Measurements from ENCODE around the gene HECTD2. TPM values are rescaled to one million over a fixed set of nuclear protein-coding genes. Genes with fewer than 3 reads are reported as not detected.

The HECTD2 gene
- total and polyA plus RNA-seq, 9 of the 15 experiments (the other 6 are each of a cell fraction or from before 2014, with no cell fraction given), result 1.3 to 5.9 (median 3.9) TPM

DNA sequence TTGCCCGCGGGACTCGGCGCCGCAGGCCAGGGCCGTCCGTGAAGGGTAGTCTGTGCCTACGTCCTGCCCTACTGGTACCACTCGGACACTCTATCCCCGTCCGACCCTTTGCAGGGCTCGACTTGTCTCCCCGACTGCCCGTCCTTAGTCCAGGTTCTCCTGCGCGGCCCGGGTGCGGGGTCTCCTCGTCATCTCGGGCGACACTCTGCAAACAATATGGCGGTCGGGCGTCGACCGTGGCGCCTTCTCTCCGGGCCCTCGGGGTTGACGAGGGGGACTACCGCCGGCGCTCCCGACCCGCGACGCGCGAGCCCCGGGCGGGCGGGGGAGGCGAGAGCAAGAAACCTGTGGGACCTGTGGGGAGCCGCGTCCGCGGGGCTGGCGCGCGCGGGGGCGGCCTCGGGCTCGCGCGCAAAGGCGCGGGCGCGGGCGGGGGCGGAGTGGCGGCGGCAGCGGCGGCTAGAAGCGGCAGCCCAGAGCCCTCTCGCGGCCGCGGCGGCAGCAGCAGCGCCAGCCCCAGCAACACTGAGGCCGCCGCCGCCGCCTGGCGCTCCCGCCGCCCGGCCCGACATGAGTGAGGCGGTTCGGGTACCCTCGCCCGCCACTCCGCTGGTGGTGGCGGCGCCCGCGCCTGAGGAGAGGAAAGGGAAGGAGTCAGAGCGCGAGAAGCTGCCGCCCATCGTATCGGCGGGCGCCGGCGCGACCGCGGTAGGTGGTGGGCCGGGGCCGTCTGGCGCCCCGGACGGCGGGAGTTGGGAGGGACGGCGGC, at the start of gene HECTD2 (continued):
- no peak for TF ChIP-seq PTRF (tag; IDR thresholded peaks at IDR 0.05)
- peak; percentile 72 for TF ChIP-seq CXXC5 (CRISPR knock-in tag; IDR thresholded peaks at IDR 0.05)
- no peak for TF ChIP-seq MCM7 (IDR thresholded peaks at IDR 0.05)
- TF ChIP-seq ZNF197 (CRISPR knock-in tag; IDR thresholded peaks at IDR 0.05; ENCODE audit: low read depth), result no peak
- peak; percentile 33 for TF ChIP-seq PHF20 (IDR thresholded peaks at IDR 0.05; ENCODE audit: partially characterized antibody)
- TF ChIP-seq NFIC (IDR thresholded peaks at IDR 0.05), result peak; percentile 86
- TF ChIP-seq EGR1 (conservative IDR thresholded peaks at IDR 0.05), result peak; percentile 56
- TF ChIP-seq, protein P1, sequence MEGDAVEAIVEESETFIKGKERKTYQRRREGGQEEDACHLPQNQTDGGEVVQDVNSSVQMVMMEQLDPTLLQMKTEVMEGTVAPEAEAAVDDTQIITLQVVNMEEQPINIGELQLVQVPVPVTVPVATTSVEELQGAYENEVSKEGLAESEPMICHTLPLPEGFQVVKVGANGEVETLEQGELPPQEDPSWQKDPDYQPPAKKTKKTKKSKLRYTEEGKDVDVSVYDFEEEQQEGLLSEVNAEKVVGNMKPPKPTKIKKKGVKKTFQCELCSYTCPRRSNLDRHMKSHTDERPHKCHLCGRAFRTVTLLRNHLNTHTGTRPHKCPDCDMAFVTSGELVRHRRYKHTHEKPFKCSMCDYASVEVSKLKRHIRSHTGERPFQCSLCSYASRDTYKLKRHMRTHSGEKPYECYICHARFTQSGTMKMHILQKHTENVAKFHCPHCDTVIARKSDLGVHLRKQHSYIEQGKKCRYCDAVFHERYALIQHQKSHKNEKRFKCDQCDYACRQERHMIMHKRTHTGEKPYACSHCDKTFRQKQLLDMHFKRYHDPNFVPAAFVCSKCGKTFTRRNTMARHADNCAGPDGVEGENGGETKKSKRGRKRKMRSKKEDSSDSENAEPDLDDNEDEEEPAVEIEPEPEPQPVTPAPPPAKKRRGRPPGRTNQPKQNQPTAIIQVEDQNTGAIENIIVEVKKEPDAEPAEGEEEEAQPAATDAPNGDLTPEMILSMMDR (IDR thresholded peaks at IDR 0.05 in 2 of 3, conservative IDR thresholded peaks at IDR 0.05 in 1 of 3; ENCODE audit: insufficient read depth in 2 of 3, low read depth in 1 of 3, low read length in 3 of 3), result peak in 2 of 3 experiments; percentile 25 to 61; a peak in 3 of 6 replicates
- TF ChIP-seq, protein P2, sequence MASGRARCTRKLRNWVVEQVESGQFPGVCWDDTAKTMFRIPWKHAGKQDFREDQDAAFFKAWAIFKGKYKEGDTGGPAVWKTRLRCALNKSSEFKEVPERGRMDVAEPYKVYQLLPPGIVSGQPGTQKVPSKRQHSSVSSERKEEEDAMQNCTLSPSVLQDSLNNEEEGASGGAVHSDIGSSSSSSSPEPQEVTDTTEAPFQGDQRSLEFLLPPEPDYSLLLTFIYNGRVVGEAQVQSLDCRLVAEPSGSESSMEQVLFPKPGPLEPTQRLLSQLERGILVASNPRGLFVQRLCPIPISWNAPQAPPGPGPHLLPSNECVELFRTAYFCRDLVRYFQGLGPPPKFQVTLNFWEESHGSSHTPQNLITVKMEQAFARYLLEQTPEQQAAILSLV (tag; IDR thresholded peaks at IDR 0.05), result no peak
- peak; percentile 69 to 94 (median 89) for TF ChIP-seq YY1 (IDR thresholded peaks at IDR 0.05; ENCODE audit: borderline replicate concordance in 1 of 3, control insufficient read depth in 1 of 3, extremely low read depth in 1 of 3, insufficient read depth in 3 of 3, insufficient read length in 1 of 3, insufficient replicate concordance in 2 of 3, low read depth in 1 of 3, low read length in 2 of 3)
- TF ChIP-seq TAF15 (IDR thresholded peaks at IDR 0.05; ENCODE audit: low read depth, low read length), result no peak
- no peak for TF ChIP-seq EZH2 (IDR thresholded peaks at IDR 0.05; ENCODE audit: borderline replicate concordance, low read depth, low read length)
- TF ChIP-seq POLR2G (IDR thresholded peaks at IDR 0.05; ENCODE audit: low read depth, low read length), result peak; percentile 94
- TF ChIP-seq, protein P3, sequence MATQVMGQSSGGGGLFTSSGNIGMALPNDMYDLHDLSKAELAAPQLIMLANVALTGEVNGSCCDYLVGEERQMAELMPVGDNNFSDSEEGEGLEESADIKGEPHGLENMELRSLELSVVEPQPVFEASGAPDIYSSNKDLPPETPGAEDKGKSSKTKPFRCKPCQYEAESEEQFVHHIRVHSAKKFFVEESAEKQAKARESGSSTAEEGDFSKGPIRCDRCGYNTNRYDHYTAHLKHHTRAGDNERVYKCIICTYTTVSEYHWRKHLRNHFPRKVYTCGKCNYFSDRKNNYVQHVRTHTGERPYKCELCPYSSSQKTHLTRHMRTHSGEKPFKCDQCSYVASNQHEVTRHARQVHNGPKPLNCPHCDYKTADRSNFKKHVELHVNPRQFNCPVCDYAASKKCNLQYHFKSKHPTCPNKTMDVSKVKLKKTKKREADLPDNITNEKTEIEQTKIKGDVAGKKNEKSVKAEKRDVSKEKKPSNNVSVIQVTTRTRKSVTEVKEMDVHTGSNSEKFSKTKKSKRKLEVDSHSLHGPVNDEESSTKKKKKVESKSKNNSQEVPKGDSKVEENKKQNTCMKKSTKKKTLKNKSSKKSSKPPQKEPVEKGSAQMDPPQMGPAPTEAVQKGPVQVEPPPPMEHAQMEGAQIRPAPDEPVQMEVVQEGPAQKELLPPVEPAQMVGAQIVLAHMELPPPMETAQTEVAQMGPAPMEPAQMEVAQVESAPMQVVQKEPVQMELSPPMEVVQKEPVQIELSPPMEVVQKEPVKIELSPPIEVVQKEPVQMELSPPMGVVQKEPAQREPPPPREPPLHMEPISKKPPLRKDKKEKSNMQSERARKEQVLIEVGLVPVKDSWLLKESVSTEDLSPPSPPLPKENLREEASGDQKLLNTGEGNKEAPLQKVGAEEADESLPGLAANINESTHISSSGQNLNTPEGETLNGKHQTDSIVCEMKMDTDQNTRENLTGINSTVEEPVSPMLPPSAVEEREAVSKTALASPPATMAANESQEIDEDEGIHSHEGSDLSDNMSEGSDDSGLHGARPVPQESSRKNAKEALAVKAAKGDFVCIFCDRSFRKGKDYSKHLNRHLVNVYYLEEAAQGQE (IDR thresholded peaks at IDR 0.05; ENCODE audit: borderline replicate concordance), result no peak
- TF ChIP-seq, protein P3 (CRISPR knock-in tag; IDR thresholded peaks at IDR 0.05; ENCODE audit: low read depth), result 0 out of 2 replicates have a peak, but pooled peaks have one; percentile 50
- TF ChIP-seq PCBP1 (IDR thresholded peaks at IDR 0.05; ENCODE audit: low read depth, low read length, poor library complexity, severe bottlenecking), result peak; percentile 55

Data from K562 (cell line).